HepG2 (cell line): ENCODE data around the gene KANSL3. TPM values are rescaled to one million over a fixed set of nuclear protein-coding genes. Genes with fewer than 3 reads are reported as not detected.

Source experiments
- ATAC-seq: fragments of 200-7000 bp; cut with Tn5 transposase; 3 replicates; pipeline ENCODE4 v1.9.1; 2020; ENCODE audit warnings: mild to moderate bottlenecking, moderate library complexity
- Bru-seq: library from RNA; stranded (reverse); fragments of 400-500 nt; gene quantifications from one replicate; lab custom pipeline; 2021; lab: Mats Ljungman, UMichigan
- BruChase-seq, 2 experiments: library from RNA; stranded (reverse); fragments of 400-500 nt; gene quantifications; one replicate each; lab custom pipeline; 2021; lab: Mats Ljungman, UMichigan
- BruUV-seq: library from RNA; stranded (reverse); fragments of 400-500 nt; replicated peaks from 2 replicates; lab custom pipeline; 2021; lab: Mats Ljungman, UMichigan
- CTCF ChIA-PET: fragments of 300-600 bp; formaldehyde crosslinking; extraction: SDS; loops from one replicate; lab custom pipeline; 2021; ENCODE audit warnings: low total read pairs, inconsistent platforms, low intra/inter-chr PET ratio; lab: Yijun Ruan, JAX
- POLR2A ChIA-PET: fragments of 350-600 bp; sonication (Branson Sonifier 250); formaldehyde crosslinking; loops from one replicate; lab custom pipeline; 2020; ENCODE audit warnings: antibody characterized with exemption, inconsistent platforms; lab: Yijun Ruan, JAX
- DNase-seq: peaks from one replicate; pipeline ENCODE4 v3.0.0-alpha.2; 2015; ENCODE audit warnings: low spot score
- FAIRE-seq: peaks from 3 replicates; lab custom pipeline; 2011; peaks lifted over from hg19 to GRCh38; lab: Jason Lieb, UNC
- H2AFZ ChIP-seq: one replicate; pipeline ENCODE4 v1.6.1; 2011; ENCODE audit warnings: low read length, inconsistent platforms
- H3K27ac ChIP-seq: fragments of 300-600 bp; 3 replicates; pipeline ENCODE4 v1.8.0; 2011; ENCODE audit warnings: mixed run types, mild to moderate bottlenecking, mixed read lengths, low read length, inconsistent platforms; ENCODE audit not compliant: insufficient read depth; ENCODE audit errors: extremely low read length
- H3K27me3 ChIP-seq, 2 experiments: fragments of 200-600 bp in 1 of 2; 2 replicates in 1 of 2; 3 replicates in 1 of 2; pipeline versions ENCODE4 v1.6.0 to v1.8.0; 2011; ENCODE audit warnings: low read length in 2 of 2, mild to moderate bottlenecking in 2 of 2, moderate library complexity in 2 of 2, inconsistent platforms in 1 of 2; ENCODE audit not compliant: insufficient read depth in 2 of 2, control insufficient read depth in 1 of 2
- H3K36me3 ChIP-seq, 2 experiments: fragments of 200-600 bp in 1 of 2; replicated peaks in 1 of 2; 2 replicates in 1 of 2; 3 replicates in 1 of 2; pipeline versions ENCODE4 v1.5.1 to v1.8.0; 2011; ENCODE audit warnings: low read length in 2 of 2, inconsistent platforms in 1 of 2; ENCODE audit not compliant: insufficient read depth in 2 of 2, control insufficient read depth in 1 of 2
- H3K4me1 ChIP-seq: 2 replicates; pipeline ENCODE4 v1.5.1; 2012; ENCODE audit warnings: low read length, inconsistent platforms; ENCODE audit not compliant: insufficient read depth
- H3K4me2 ChIP-seq: 2 replicates; pipeline ENCODE4 v1.6.0; 2011; ENCODE audit warnings: low read depth, low read length, inconsistent platforms
- H3K4me3 ChIP-seq, 3 experiments: fragments of 200-600 bp in 1 of 3; sonication (generic), shearing (Covaris generic) in 1 of 3; replicated peaks in 1 of 3; 2 replicates each; pipeline ENCODE4 v1.5.1; 2011 to 2016; ENCODE audit warnings: low read length in 3 of 3, inconsistent platforms in 2 of 3, low read depth in 2 of 3, mild to moderate bottlenecking in 2 of 3, control low read depth in 1 of 3, mixed read lengths in 1 of 3; ENCODE audit not compliant: insufficient read depth in 1 of 3
- H3K79me2 ChIP-seq: one replicate; pipeline ENCODE4 v1.6.1; 2011; ENCODE audit warnings: low read length, inconsistent platforms; ENCODE audit not compliant: insufficient read depth
- H3K9ac ChIP-seq: 2 replicates; pipeline ENCODE4 v1.6.0; 2011; ENCODE audit warnings: mild to moderate bottlenecking, low read depth, low read length, inconsistent platforms; ENCODE audit not compliant: insufficient read depth
- H3K9me3 ChIP-seq: 2 replicates; pipeline ENCODE4 v1.5.1; 2012; ENCODE audit warnings: mild to moderate bottlenecking, low read length
- H4K20me1 ChIP-seq: 2 replicates; pipeline ENCODE4 v1.6.0; 2011; ENCODE audit warnings: inconsistent platforms, mild to moderate bottlenecking, low read length, moderate library complexity; ENCODE audit not compliant: insufficient read depth
- CREB3 ChIP-seq: sonication (generic); formaldehyde crosslinking; IDR thresholded peaks from 2 replicates; pipeline ENCODE4 v1.5.0; 2020; ENCODE audit warnings: missing genetic modification reagents
- ELF4 ChIP-seq: sonication (generic); formaldehyde crosslinking; IDR thresholded peaks from 2 replicates; pipeline ENCODE4 v1.5.0; 2020; ENCODE audit warnings: missing genetic modification reagents, mild to moderate bottlenecking, moderate library complexity, borderline replicate concordance
- HNRNPUL1 ChIP-seq: fragments of 200-400 bp; formaldehyde crosslinking; IDR thresholded peaks from 2 replicates; pipeline ENCODE4 v1.6.1; 2017; ENCODE audit warnings: low read depth, mild to moderate bottlenecking, low read length, moderate library complexity
- KDM5A ChIP-seq: fragments of 200-600 bp; sonication (generic); IDR thresholded peaks from 2 replicates; pipeline ENCODE4 v1.7.0; 2018; ENCODE audit warnings: antibody characterized with exemption, mild to moderate bottlenecking, low read length, borderline replicate concordance
- KLF11 ChIP-seq: IDR thresholded peaks from 2 replicates; pipeline ENCODE4 v1.6.1; 2016; ENCODE audit warnings: missing compliant biosample characterization
- MAFF ChIP-seq: IDR thresholded peaks from 2 replicates; pipeline ENCODE4 v1.6.1; 2011; ENCODE audit warnings: low read depth, low read length, improper control_type of control experiment
- MIER3 ChIP-seq: IDR thresholded peaks from 2 replicates; pipeline ENCODE4 v1.6.1; 2016; ENCODE audit warnings: missing compliant biosample characterization, borderline replicate concordance
- MZF1 ChIP-seq: sonication (generic); formaldehyde crosslinking; IDR thresholded peaks from 2 replicates; pipeline ENCODE4 v1.8.1; 2023; ENCODE audit warnings: mild to moderate bottlenecking, missing genetic modification reagents, borderline replicate concordance
- PREB ChIP-seq: sonication (generic); formaldehyde crosslinking; IDR thresholded peaks from 2 replicates; pipeline ENCODE4 v1.4.0; 2020; ENCODE audit warnings: missing genetic modification reagents
- REL ChIP-seq: sonication (generic); formaldehyde crosslinking; conservative IDR thresholded peaks from 2 replicates; pipeline ENCODE4 v1.8.0; 2022; ENCODE audit warnings: mild to moderate bottlenecking, missing genetic modification reagents, moderate library complexity
- STAG1 ChIP-seq: sonication (generic); formaldehyde crosslinking; IDR thresholded peaks from 2 replicates; pipeline ENCODE4 v1.4.0; 2020; ENCODE audit warnings: missing genetic modification reagents
- TGIF2 ChIP-seq: IDR thresholded peaks from 2 replicates; pipeline ENCODE4 v1.6.1; 2016; ENCODE audit warnings: control low read depth, missing compliant biosample characterization
- ZIK1 ChIP-seq: sonication (generic); formaldehyde crosslinking; IDR thresholded peaks from 2 replicates; pipeline ENCODE4 v1.5.0; 2020; ENCODE audit warnings: mild to moderate bottlenecking, low read depth, missing genetic modification reagents, borderline replicate concordance
- ZNF124 ChIP-seq: sonication (generic); formaldehyde crosslinking; IDR thresholded peaks from 2 replicates; pipeline ENCODE4 v1.4.0; 2020; ENCODE audit warnings: missing genetic modification reagents
- ZNF333 ChIP-seq: sonication (generic); formaldehyde crosslinking; IDR thresholded peaks from 2 replicates; pipeline ENCODE4 v1.4.0; 2020; ENCODE audit warnings: mild to moderate bottlenecking, missing genetic modification reagents, borderline replicate concordance
- WGBS: methylation state at CpG from one replicate; pipeline ENCODE4 v1.1.6; 2017; ENCODE audit warnings: low lambda C conversion rate; 5-methylcytosine and 5-hydroxymethylcytosine counted together
- in situ Hi-C: cut with HindIII; loops from 2 replicates; pipeline ENCODE4 v1.10.0; 2017; ENCODE audit warnings: low pct_unique_long_range_greater_than_20kb; ENCODE audit not compliant: extremely low pct_ligation_motif_present
- intact Hi-C: fragments of 100-400 bp; cut with micrococcal nuclease; formaldehyde crosslinking; loops from one replicate; pipeline ENCODE4 v1.10.0; 2022; ENCODE audit not compliant: unreplicated experiment
- long read RNA-seq, 2 experiments: library from RNA in 1 of 2; library from polyadenylated mRNA in 1 of 2; stranded (forward) in 1 of 2; unstranded in 1 of 2; transcript quantifications; one replicate each; pipeline ENCODE4 v2.0.0, GENCODE V29; 2019 to 2022
- polyA minus RNA-seq, 3 experiments: library from RNA; depleted of rRNA, polyadenylated mRNA; stranded (reverse); fragments of >200 nt; gene quantifications; 2 replicates each; pipeline ENCODE4 v1.2.3, GENCODE V29; 2011; ENCODE audit warnings: low replicate concordance in 1 of 3
- polyA plus RNA-seq, 8 experiments: library from polyadenylated mRNA; depleted of rRNA in 3 of 8; stranded (reverse) in 7 of 8; unstranded in 1 of 8; fragments of >200 nt; fragmentation: Illumina TruSeq in 4 of 8; extraction: Trizol in 4 of 8; gene quantifications; 2 replicates each; pipeline versions ENCODE4 v1.2.1 to v1.2.3, GENCODE V29; 2011 to 2016; ENCODE audit warnings: low read depth in 4 of 8, missing spikeins in 1 of 8, mixed read lengths in 1 of 8; ENCODE audit not compliant: insufficient read depth in 1 of 8
- total RNA-seq, 5 experiments: library from RNA; depleted of rRNA; stranded (reverse); fragments of >200 nt; fragmentation: Illumina TruSeq; extraction: Trizol; gene quantifications; 2 replicates each; pipeline ENCODE4 v1.2.3, GENCODE V29; 2016; ENCODE audit warnings: low read depth in 1 of 5

The KANSL3 gene
- total RNA-seq (2016; rRNA removed; fragmentation: Illumina TruSeq; extraction: Trizol), result 37.3 and 43.9 TPM in 2 replicates
- total RNA-seq (2016; cell fraction: cytosol; rRNA removed; fragmentation: Illumina TruSeq; extraction: Trizol; ENCODE audit: low read depth), result 7.8 and 8.3 TPM in 2 replicates
- 35.6 and 36.6 TPM in 2 replicates for total RNA-seq (2016; cell fraction: insoluble cytoplasmic fraction; rRNA removed; fragmentation: Illumina TruSeq; extraction: Trizol)
- total RNA-seq (2016; cell fraction: membrane; rRNA removed; fragmentation: Illumina TruSeq; extraction: Trizol), result 26.4 and 26.5 TPM in 2 replicates
- 40.0 and 44.1 TPM in 2 replicates for total RNA-seq (2016; cell fraction: nucleus; rRNA removed; fragmentation: Illumina TruSeq; extraction: Trizol)
- polyA plus RNA-seq (2011; rRNA removed), result 20.8 and 28.2 TPM in 2 replicates
- polyA plus RNA-seq (2011; cell fraction: cytosol; rRNA removed), result 17.0 and 17.8 TPM in 2 replicates
- polyA plus RNA-seq (2011; cell fraction: nucleus; rRNA removed), result 63.0 and 65.8 TPM in 2 replicates
- 28.9 and 35.1 TPM in 2 replicates for polyA plus RNA-seq (2012)
- 3.4 TPM in 2 replicates for polyA plus RNA-seq (2016; cell fraction: cytosol; fragmentation: Illumina TruSeq; extraction: Trizol; ENCODE audit: low read depth)
- 26.9 and 34.3 TPM in 2 replicates for polyA plus RNA-seq (2016; cell fraction: insoluble cytoplasmic fraction; fragmentation: Illumina TruSeq; extraction: Trizol; ENCODE audit: low read depth)
- polyA plus RNA-seq (2016; cell fraction: membrane; fragmentation: Illumina TruSeq; extraction: Trizol; ENCODE audit: low read depth), result 12.0 and 12.5 TPM in 2 replicates
- 50.8 and 58.3 TPM in 2 replicates for polyA plus RNA-seq (2016; cell fraction: nucleus; fragmentation: Illumina TruSeq; extraction: Trizol; ENCODE audit: insufficient read depth, low read depth)
- 85.2 and 180 TPM in 2 replicates for polyA minus RNA-seq (2011; rRNA and poly(A)+ RNA removed; ENCODE audit: low replicate concordance)
- polyA minus RNA-seq (2011; cell fraction: cytosol; rRNA and poly(A)+ RNA removed), result 19.0 and 20.2 TPM in 2 replicates
- polyA minus RNA-seq (2011; cell fraction: nucleus; rRNA and poly(A)+ RNA removed), result 73.1 and 81.1 TPM in 2 replicates
- percentile 87 among the genes with signal in this experiment for Bru-seq, nascent RNA
- percentile 88 among the genes with signal in this experiment for BruChase-seq, experiment 1, labeled RNA remaining after a 6-hour chase
- BruChase-seq, experiment 2, labeled RNA remaining after a 2-hour chase, result percentile 92 among the genes with signal in this experiment
- long read RNA-seq, experiment 1, full-length matches to known transcripts, result 4 of 20 reads
- long read RNA-seq, experiment 1, partial matches to known transcripts, result 0 of 20 reads
- long read RNA-seq, experiment 1, other reads (novel, unspliced or antisense), result 16 of 20 reads
- long read RNA-seq, experiment 2, full-length matches to known transcripts, result 4 of 84 reads
- long read RNA-seq, experiment 2, partial matches to known transcripts, result 22 of 84 reads
- long read RNA-seq, experiment 2, other reads (novel, unspliced or antisense), result 58 of 84 reads

GRCh38 chr2:96638144-96639121 lies at the start of gene KANSL3:
Gene KANSL3 (minus strand): TSS chr2:96638312. CDS start chr2:96637135, 1,177 bp downstream.
- in situ Hi-C loops, result no loop called here
- DNase-seq (peak; percentile 87), FAIRE-seq (peak; percentile 32), ATAC-seq (peak; percentile 79)
- Histone ChIP-seq H3K4me2 (peak within 1 kb of the TSS; percentile 100), H2AFZ (peak within 1 kb of the TSS; percentile 79), H3K9ac (peak within 1 kb of the TSS; percentile 74), H3K4me3 (peak within 1 kb of the TSS; percentile 83 to 93 (median 85)), H3K36me3 (peaks cover 1 to 21% of the 10 kb centered on the region in 2 experiments; a peak in 4 of 5 replicates), H3K9me3 (no peaks in the 10 kb centered on the region), H3K27ac (peak within 1 kb of the TSS; percentile 71), H3K27me3 (no peaks in the 10 kb centered on the region; a peak in 1 of 5 replicates), H4K20me1 (no peaks in the 10 kb centered on the region), H3K4me1 (peaks cover 40% of the 10 kb centered on the region), H3K79me2 (peaks cover 27% of the 10 kb centered on the region)
- intact Hi-C loops, result loop anchor here (5.0 kb wide), 2 partner anchors 36 to 179 kb away; partner anchors contain the start of gene CNNM3
- POLR2A ChIA-PET, result interaction anchor here (0.8 to 1.9 kb wide), 4 partner anchors 22 to 119 kb away, joined by 3 to 4 read pairs (median 4); no protein-coding TSS in a partner anchor
- BruUV-seq, result TSS peak; percentile 80
- WGBS, result 7% methylated on average over 22 of the region's 67 CpGs
- CTCF ChIA-PET, result no interaction called here
- no peak for TF ChIP-seq PREB (CRISPR knock-in tag)
- TF ChIP-seq ELF4 (CRISPR knock-in tag), result peak; percentile 77; the same call in 1 of the 2 replicates
- TF ChIP-seq ZNF124 (CRISPR knock-in tag), result peak; percentile 98
- TF ChIP-seq CREB3 (CRISPR knock-in tag), result no peak; the same call in none of the 2 replicates
- TF ChIP-seq TGIF2 (CRISPR knock-in tag), result peak; percentile 83
- TF ChIP-seq REL (CRISPR knock-in tag), result peak; percentile 99
- TF ChIP-seq MIER3 (CRISPR knock-in tag), result peak; percentile 99; the same call in 1 of the 2 replicates
- TF ChIP-seq ZIK1, result peak; percentile 96
- TF ChIP-seq KDM5A, result peak; percentile 55; the same call in 1 of the 2 replicates
- peak; percentile 38 for TF ChIP-seq STAG1 (CRISPR knock-in tag)
- peak; percentile 88 for TF ChIP-seq HNRNPUL1
- peak; percentile 98 for TF ChIP-seq MZF1
- TF ChIP-seq ZNF333 (CRISPR knock-in tag), result no peak; the same call in 1 of the 2 replicates
- peak; percentile 98 for TF ChIP-seq KLF11 (CRISPR knock-in tag)
- TF ChIP-seq MAFF, result peak; percentile 7; the same call in 1 of the 2 replicates
